Measurements from ENCODE around the gene GPR62. TPM values are rescaled to one million over a fixed set of nuclear protein-coding genes. Genes with fewer than 3 reads are reported as not detected.
A peak's percentile ranks its signal among the peaks of the same experiment; 100 is the strongest.

Gene GPR62
- total and polyA plus RNA-seq, 9 of the 15 experiments (the other 6 are each of a cell fraction or from before 2014, with no cell fraction given): not detected

GRCh38 chr3:51957520-51958205 is 2.5 kb downstream of the GPR62 start:
- no peak for DNase-seq (ENCODE audit: extremely low read depth in 1 of 4, low spot score in 3 of 4)
- in situ Hi-C loops (cut with MboI): no loop called here

More at GRCh38 chr3:51957520-51958205, 2.5 kb downstream of the GPR62 start:
- TF ChIP-seq SETDB1 (IDR thresholded peaks at IDR 0.05; ENCODE audit: low read length) (no peak), MYC (IDR thresholded peaks at IDR 0.05; ENCODE audit: low read depth, low read length) (no peak), MYC (CRISPR knock-in tag; IDR thresholded peaks at IDR 0.05; ENCODE audit: borderline replicate concordance, low read depth) (no peak), CEBPG (CRISPR knock-in tag; IDR thresholded peaks at IDR 0.05) (no peak), CEBPG (tag; conservative IDR thresholded peaks at IDR 0.05 in 1 of 2, IDR thresholded peaks at IDR 0.05 in 1 of 2) (no peak)
- Histone ChIP-seq H3K9me3 (replicated peaks; ENCODE audit: control insufficient read depth, insufficient read depth, low read depth, low read length) (no peaks in the 10 kb centered on the region), H3K9me1 (ENCODE audit: control insufficient read depth, insufficient read depth, low read length) (no peaks in the 10 kb centered on the region), H3K4me3 (no peak overlapping the region), H3K9ac (ENCODE audit: insufficient read depth in 1 of 2, low read depth in 2 of 2, low read length in 2 of 2) (0 out of 4 replicates have a peak overlapping the region, but pooled peaks of 1 of the 2 experiments have one; percentile 9), H3K79me2 (ENCODE audit: control insufficient read depth, insufficient read depth, low read length) (no peaks in the 10 kb centered on the region), H3K27me3 (ENCODE audit: control insufficient read depth in 2 of 2, insufficient read depth in 2 of 2, low read length in 2 of 2) (peaks cover 0 to 16% of the 10 kb centered on the region in 2 experiments; a peak in 2 of 5 replicates), H3K27ac (ENCODE audit: extremely low read depth, low read depth, low read length) (no peak overlapping the region), H4K20me1 (replicated peaks; ENCODE audit: control insufficient read depth, insufficient read depth, low read length) (0 out of 2 replicates have a peak, but pooled peaks cover 6% of the 10 kb centered on the region), H3K36me3 (ENCODE audit: control insufficient read depth, insufficient read depth, low read length) (no peaks in the 10 kb centered on the region), H3K4me1 (replicated peaks in 1 of 2; ENCODE audit: control insufficient read depth in 2 of 2, insufficient read depth in 2 of 2, low read length in 2 of 2) (peaks cover 0 to 14% of the 10 kb centered on the region in 2 experiments; a peak in 2 of 5 replicates), H3K4me2 (ENCODE audit: insufficient read depth, low read length) (no peak overlapping the region), H2AFZ (ENCODE audit: low read depth, low read length) (no peak overlapping the region)
- no TSS peak for BruUV-seq (replicated peaks)
- ATAC-seq (no peak), FAIRE-seq (no peak)
- intact Hi-C loops (cut with micrococcal nuclease): no loop called here
- WGBS (ENCODE audit: insufficient coverage, low coverage, missing lambda C conversion rate): 66% methylated on average over 10 of the region's 15 CpGs
- ChIA-PET CTCF (ENCODE audit: low intra/inter-chr PET ratio) (no interaction called here), POLR2A (interaction anchor here (0.5 to 0.9 kb wide), 3 partner anchors 16 to 176 kb away, joined by 3 to 4 read pairs (median 3); partner anchors contain the start of gene RRP9)

Data from K562 (cell line).